ENCODE data around the gene MICU2.

MICU2 gene

GRCh38 chr13:21544515-21544914 lies 59.5 kb downstream of the MICU2 start:
- no peak overlapping the region for H2BK120ac ChIP-seq (ENCODE audit: low read depth, low read length)
- H3K9me3 ChIP-seq (replicated peaks in 1 of 2; ENCODE audit: control insufficient read depth in 2 of 2, insufficient read depth in 1 of 2, low read depth in 1 of 2, low read length in 2 of 2): no peaks in the 10 kb centered on the region
- H3K14ac ChIP-seq (ENCODE audit: low read length): no peak overlapping the region
- H3K27me3 ChIP-seq (ENCODE audit: control insufficient read depth in 3 of 3, insufficient read depth in 3 of 3, low read depth in 1 of 3, low read length in 3 of 3): no peaks in the 10 kb centered on the region
- no peak overlapping the region for H3K27ac ChIP-seq (replicated peaks; ENCODE audit: low read length)
- no peak overlapping the region for H3K9ac ChIP-seq (ENCODE audit: low read depth, low read length, poor library complexity)
- H3K79me1 ChIP-seq (ENCODE audit: low read depth, low read length): peaks cover 3% of the 10 kb centered on the region
- no peak overlapping the region for H4K8ac ChIP-seq (ENCODE audit: low read depth, low read length)
- DNase-seq (ENCODE audit: low spot score): no peak
- H2AK5ac ChIP-seq (ENCODE audit: low read depth, low read length): no peak overlapping the region
- H2BK15ac ChIP-seq (ENCODE audit: low read length): no peak overlapping the region
- no peak overlapping the region for H3K4ac ChIP-seq (ENCODE audit: low read length)
- no peak overlapping the region for H2AFZ ChIP-seq (ENCODE audit: low read length)
- no peak overlapping the region for H3K23ac ChIP-seq (ENCODE audit: low read depth, low read length, poor library complexity)
- H4K91ac ChIP-seq (ENCODE audit: low read depth, low read length, poor library complexity): no peak overlapping the region
- H3K4me3 ChIP-seq (ENCODE audit: low read length in 2 of 2): no peak overlapping the region
- peaks cover 2 to 3% of the 10 kb centered on the region in 2 donors for H3K4me1 ChIP-seq (ENCODE audit: control insufficient read depth in 2 of 2, insufficient read depth in 1 of 2, low read depth in 1 of 2, low read length in 2 of 2)
- H3K4me2 ChIP-seq (ENCODE audit: insufficient read depth, low read length, poor library complexity, severe bottlenecking): no peak overlapping the region
- no peak overlapping the region for H2BK12ac ChIP-seq (ENCODE audit: low read length)
- WGBS, 2 donors (ENCODE audit: extremely low coverage in 2 of 2, insufficient read length in 2 of 2, insufficient replicate concordance in 1 of 2): no CpG with 5 or more reads among the region's 1 CpG
- H3K18ac ChIP-seq (ENCODE audit: low read length): no peak overlapping the region
- peaks cover 2 to 10% of the 10 kb centered on the region in 2 donors for H3K36me3 ChIP-seq (replicated peaks in 1 of 2; ENCODE audit: control insufficient read depth in 2 of 2, insufficient read depth in 2 of 2, low read length in 2 of 2)
- H2BK5ac ChIP-seq (ENCODE audit: low read length): no peak overlapping the region

DNA sequence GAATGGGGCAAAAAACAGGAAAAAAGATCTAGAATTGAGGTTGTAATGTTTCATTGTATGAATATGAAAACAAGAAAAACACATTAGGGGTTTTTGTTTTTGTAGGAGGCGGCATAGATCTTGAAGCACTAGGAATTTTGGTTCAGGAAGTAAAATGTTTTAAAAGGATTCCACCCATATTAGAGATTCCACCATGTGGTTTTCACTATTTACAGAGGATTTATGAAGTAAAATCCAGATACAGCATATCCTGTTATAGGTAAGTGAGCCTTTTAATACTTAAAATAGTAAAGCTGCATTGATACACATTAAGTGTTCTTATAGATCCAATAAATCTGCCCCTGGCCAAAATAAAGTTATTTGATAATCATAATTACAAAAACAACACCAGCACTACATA lies 61.4 kb downstream of the MICU2 start:
- H2BK12ac ChIP-seq (ENCODE audit: low read length): no peak overlapping the region
- no peak overlapping the region for H4K91ac ChIP-seq (ENCODE audit: low read depth, low read length, poor library complexity)
- H3K27me3 ChIP-seq (ENCODE audit: control insufficient read depth in 3 of 3, insufficient read depth in 3 of 3, low read depth in 1 of 3, low read length in 3 of 3): no peaks in the 10 kb centered on the region
- no peak overlapping the region for H3K4ac ChIP-seq (ENCODE audit: low read length)
- H3K4me2 ChIP-seq (ENCODE audit: insufficient read depth, low read length, poor library complexity, severe bottlenecking): no peak overlapping the region
- peaks cover 3 to 18% of the 10 kb centered on the region in 2 donors for H3K36me3 ChIP-seq (replicated peaks in 1 of 2; ENCODE audit: control insufficient read depth in 2 of 2, insufficient read depth in 2 of 2, low read length in 2 of 2)
- no peak overlapping the region for H3K4me3 ChIP-seq (ENCODE audit: low read length in 2 of 2)
- no peak overlapping the region for H3K9ac ChIP-seq (ENCODE audit: low read depth, low read length, poor library complexity)
- no peak overlapping the region for H2AFZ ChIP-seq (ENCODE audit: low read length)
- H3K79me1 ChIP-seq (ENCODE audit: low read depth, low read length): peaks cover 3% of the 10 kb centered on the region
- H2BK5ac ChIP-seq (ENCODE audit: low read length): no peak overlapping the region
- no CpG with 5 or more reads among the region's 1 CpG for WGBS, 2 donors (ENCODE audit: extremely low coverage in 2 of 2, insufficient read length in 2 of 2, insufficient replicate concordance in 1 of 2)
- no peak overlapping the region for H4K8ac ChIP-seq (ENCODE audit: low read depth, low read length)
- no peak overlapping the region for H2BK15ac ChIP-seq (ENCODE audit: low read length)
- H3K14ac ChIP-seq (ENCODE audit: low read length): no peak overlapping the region
- peaks cover 2 to 3% of the 10 kb centered on the region in 2 donors for H3K4me1 ChIP-seq (ENCODE audit: control insufficient read depth in 2 of 2, insufficient read depth in 1 of 2, low read depth in 1 of 2, low read length in 2 of 2)
- H2BK120ac ChIP-seq (ENCODE audit: low read depth, low read length): no peak overlapping the region
- DNase-seq (ENCODE audit: low spot score): no peak
- H3K18ac ChIP-seq (ENCODE audit: low read length): no peak overlapping the region
- no peak overlapping the region for H2AK5ac ChIP-seq (ENCODE audit: low read depth, low read length)
- H3K9me3 ChIP-seq (replicated peaks in 1 of 2; ENCODE audit: control insufficient read depth in 2 of 2, insufficient read depth in 1 of 2, low read depth in 1 of 2, low read length in 2 of 2): no peaks in the 10 kb centered on the region
- H3K23ac ChIP-seq (ENCODE audit: low read depth, low read length, poor library complexity): no peak overlapping the region
- H3K27ac ChIP-seq (replicated peaks; ENCODE audit: low read length): no peak overlapping the region

DNA sequence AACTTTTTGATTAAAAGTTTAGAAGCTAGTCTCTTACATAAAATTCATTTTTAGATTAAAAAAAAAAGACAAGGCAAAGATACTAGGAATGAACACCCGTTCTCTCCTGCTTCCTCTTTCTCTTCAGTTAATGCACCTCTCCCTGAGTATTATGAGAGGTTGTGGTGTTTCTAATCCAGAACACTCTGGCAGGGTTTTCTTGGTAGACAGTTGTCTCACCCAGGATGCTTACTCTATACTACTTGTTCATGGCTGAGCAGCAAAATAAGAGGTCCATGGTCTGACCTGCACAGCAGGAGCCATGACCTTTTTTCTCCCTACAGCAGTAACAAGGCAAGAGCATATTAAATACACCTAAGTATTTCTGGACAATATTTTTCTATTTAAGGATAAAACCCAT lies 62.0 kb downstream of the MICU2 start:
- H3K9ac ChIP-seq (ENCODE audit: low read depth, low read length, poor library complexity): no peak overlapping the region
- peaks cover 3% of the 10 kb centered on the region for H3K79me1 ChIP-seq (ENCODE audit: low read depth, low read length)
- no peak overlapping the region for H3K23ac ChIP-seq (ENCODE audit: low read depth, low read length, poor library complexity)
- H3K36me3 ChIP-seq (replicated peaks in 1 of 2; ENCODE audit: control insufficient read depth in 2 of 2, insufficient read depth in 2 of 2, low read length in 2 of 2): peaks cover 3 to 16% of the 10 kb centered on the region in 2 donors
- no peaks in the 10 kb centered on the region for H3K27me3 ChIP-seq (ENCODE audit: control insufficient read depth in 3 of 3, insufficient read depth in 3 of 3, low read depth in 1 of 3, low read length in 3 of 3)
- H3K4ac ChIP-seq (ENCODE audit: low read length): no peak overlapping the region
- no peak overlapping the region for H2BK120ac ChIP-seq (ENCODE audit: low read depth, low read length)
- H2AK5ac ChIP-seq (ENCODE audit: low read depth, low read length): no peak overlapping the region
- DNase-seq (ENCODE audit: low spot score): no peak
- H4K91ac ChIP-seq (ENCODE audit: low read depth, low read length, poor library complexity): no peak overlapping the region
- H4K8ac ChIP-seq (ENCODE audit: low read depth, low read length): no peak overlapping the region
- no peak overlapping the region for H2AFZ ChIP-seq (ENCODE audit: low read length)
- H2BK5ac ChIP-seq (ENCODE audit: low read length): no peak overlapping the region
- no peak overlapping the region for H3K4me3 ChIP-seq (ENCODE audit: low read length in 2 of 2)
- no peak overlapping the region for H3K18ac ChIP-seq (ENCODE audit: low read length)
- no peak overlapping the region for H2BK15ac ChIP-seq (ENCODE audit: low read length)
- H3K4me2 ChIP-seq (ENCODE audit: insufficient read depth, low read length, poor library complexity, severe bottlenecking): no peak overlapping the region
- no peak overlapping the region for H3K14ac ChIP-seq (ENCODE audit: low read length)
- H3K4me1 ChIP-seq (ENCODE audit: control insufficient read depth in 2 of 2, insufficient read depth in 1 of 2, low read depth in 1 of 2, low read length in 2 of 2): peaks cover 2 to 3% of the 10 kb centered on the region in 2 donors
- no peak overlapping the region for H3K27ac ChIP-seq (replicated peaks; ENCODE audit: low read length)
- H3K9me3 ChIP-seq (replicated peaks in 1 of 2; ENCODE audit: control insufficient read depth in 2 of 2, insufficient read depth in 1 of 2, low read depth in 1 of 2, low read length in 2 of 2): no peaks in the 10 kb centered on the region
- H2BK12ac ChIP-seq (ENCODE audit: low read length): no peak overlapping the region
- WGBS, 2 donors (ENCODE audit: extremely low coverage in 2 of 2, insufficient read length in 2 of 2, insufficient replicate concordance in 1 of 2): no CpG with 5 or more reads among the region's 1 CpG

- Histone ChIP-seq H3K4me1 (ENCODE audit: control insufficient read depth in 2 of 2, insufficient read depth in 1 of 2, low read depth in 1 of 2, low read length in 2 of 2) (peaks cover 2 to 3% of the 10 kb centered on the region in 2 donors), H3K18ac (ENCODE audit: low read length) (no peak overlapping the region), H3K14ac (ENCODE audit: low read length) (no peak overlapping the region), H3K23ac (ENCODE audit: low read depth, low read length, poor library complexity) (no peak overlapping the region), H2AK5ac (ENCODE audit: low read depth, low read length) (no peak overlapping the region), H3K4ac (ENCODE audit: low read length) (no peak overlapping the region), H2AFZ (ENCODE audit: low read length) (no peak overlapping the region), H3K27me3 (ENCODE audit: control insufficient read depth in 3 of 3, insufficient read depth in 3 of 3, low read depth in 1 of 3, low read length in 3 of 3) (no peaks in the 10 kb centered on the region), H3K4me3 (ENCODE audit: low read length in 2 of 2) (no peak overlapping the region), H3K79me1 (ENCODE audit: low read depth, low read length) (peaks cover 2% of the 10 kb centered on the region), H4K91ac (ENCODE audit: low read depth, low read length, poor library complexity) (no peak overlapping the region), H2BK120ac (ENCODE audit: low read depth, low read length) (no peak overlapping the region), H3K9me3 (replicated peaks in 1 of 2; ENCODE audit: control insufficient read depth in 2 of 2, insufficient read depth in 1 of 2, low read depth in 1 of 2, low read length in 2 of 2) (no peaks in the 10 kb centered on the region), H3K9ac (ENCODE audit: low read depth, low read length, poor library complexity) (no peak overlapping the region), H2BK15ac (ENCODE audit: low read length) (no peak overlapping the region), H2BK5ac (ENCODE audit: low read length) (no peak overlapping the region), H4K8ac (ENCODE audit: low read depth, low read length) (no peak overlapping the region), H3K36me3 (replicated peaks in 1 of 2; ENCODE audit: control insufficient read depth in 2 of 2, insufficient read depth in 2 of 2, low read length in 2 of 2) (peaks cover 3 to 14% of the 10 kb centered on the region in 2 donors), H3K4me2 (ENCODE audit: insufficient read depth, low read length, poor library complexity, severe bottlenecking) (no peak overlapping the region), H2BK12ac (ENCODE audit: low read length) (no peak overlapping the region), H3K27ac (replicated peaks; ENCODE audit: low read length) (no peak overlapping the region)
- no peak for DNase-seq (ENCODE audit: low spot score)
Measured at GRCh38 chr13:21541271-21541670, 62.7 kb downstream of the MICU2 start.
